Activated CD8-positive, alpha-beta memory T cell treated with anti-CD3 and anti-CD28 coated beads, Interleukin-2, amount 10 ng/mL, durations not matched to agents 7 days and 5 days (primary cell): ENCODE data around the gene PAQR9. TPM values are rescaled to one million over a fixed set of nuclear protein-coding genes. Genes with fewer than 3 reads are reported as not detected.

ENCODE experiments used
- ATAC-seq: fragments of 150-1000 bp; cut with Tn5 transposase; one replicate; pipeline ENCODE4 v1.10.0; 2021; ENCODE audit warnings: moderate library complexity
- CTCF ChIA-PET: fragments of 350-600 bp; sonication (Branson Sonifier 250); formaldehyde crosslinking; loops from one replicate; lab custom pipeline; 2021; ENCODE audit warnings: antibody characterized with exemption; lab: Charles Lee
- DNase-seq: peaks from one replicate; pipeline ENCODE4 v3.0.0-alpha.2; 2020
- H3K27ac Mint-ChIP-seq: one replicate; pipeline ENCODE4 v1.8.0; 2021; ENCODE audit warnings: mild to moderate bottlenecking, mixed read lengths
- H3K27me3 Mint-ChIP-seq: one replicate; pipeline ENCODE4 v1.8.0; 2021; ENCODE audit warnings: mixed read lengths
- H3K36me3 Mint-ChIP-seq: one replicate; pipeline ENCODE4 v1.8.0; 2021; ENCODE audit warnings: mild to moderate bottlenecking, mixed read lengths
- H3K4me1 Mint-ChIP-seq: one replicate; pipeline ENCODE4 v1.8.0; 2021; ENCODE audit warnings: mixed read lengths
- H3K4me3 Mint-ChIP-seq: one replicate; pipeline ENCODE4 v1.8.0; 2021; ENCODE audit warnings: mild to moderate bottlenecking, moderate library complexity, mixed read lengths
- H3K9me3 Mint-ChIP-seq: one replicate; pipeline ENCODE4 v1.8.0; 2022; ENCODE audit warnings: low read depth, mixed read lengths
- total RNA-seq, 2 experiments: library from RNA; stranded (reverse); gene quantifications; one replicate each; pipeline ENCODE4 v1.2.3, GENCODE V29; 2021

Gene PAQR9
- total RNA-seq, 2 experiments from 2014 or later: not detected

- no peaks in the 10 kb centered on the region for H3K9me3 Mint-ChIP-seq
- ATAC-seq: no peak
- no peak for DNase-seq
- peaks cover 4% of the 10 kb centered on the region for H3K27me3 Mint-ChIP-seq
- H3K36me3 Mint-ChIP-seq: peaks cover 2% of the 10 kb centered on the region
- CTCF ChIA-PET: interaction anchor here (4.6 kb wide), 1 partner anchor 10 kb away, joined by 24 read pairs; no protein-coding TSS in a partner anchor
- H3K4me3 Mint-ChIP-seq: no peak overlapping the region
- H3K27ac Mint-ChIP-seq: no peak overlapping the region
- peaks cover 26% of the 10 kb centered on the region for H3K4me1 Mint-ChIP-seq
Measured at GRCh38 chr3:142941373-142942123, 21.9 kb downstream of the PAQR9 start.

GRCh38 chr3:142940472-142940871, 23.0 kb downstream of the PAQR9 start:
- Mint-ChIP-seq H3K4me1 (peaks cover 22% of the 10 kb centered on the region), H3K36me3 (peaks cover 2% of the 10 kb centered on the region), H3K9me3 (no peaks in the 10 kb centered on the region), H3K4me3 (no peak overlapping the region), H3K27ac (no peak overlapping the region), H3K27me3 (no peaks in the 10 kb centered on the region)
- DNase-seq (no peak), ATAC-seq (peak; percentile 41)
- CTCF ChIA-PET: interaction anchor here (1.0 to 1.1 kb wide), 2 partner anchors 10 to 12 kb away, joined by 3 to 4 read pairs; no protein-coding TSS in a partner anchor

GRCh38 chr3:142940000-142940399, 23.5 kb downstream of the PAQR9 start:
- Mint-ChIP-seq H3K27ac (no peak overlapping the region), H3K4me3 (no peak overlapping the region), H3K9me3 (no peaks in the 10 kb centered on the region), H3K4me1 (peaks cover 17% of the 10 kb centered on the region), H3K27me3 (no peaks in the 10 kb centered on the region), H3K36me3 (peaks cover 2% of the 10 kb centered on the region)
- CTCF ChIA-PET: interaction anchor here (1.0 to 1.1 kb wide), 3 partner anchors 9 to 61 kb away, joined by 3 to 4 read pairs (median 3); no protein-coding TSS in a partner anchor
- DNase-seq (no peak), ATAC-seq (no peak)

GRCh38 chr3:142935963-142936362, 27.5 kb downstream of the PAQR9 start:
- Mint-ChIP-seq H3K27ac (no peak overlapping the region), H3K36me3 (no peaks in the 10 kb centered on the region), H3K4me3 (no peak overlapping the region), H3K27me3 (peaks cover 2% of the 10 kb centered on the region), H3K9me3 (no peaks in the 10 kb centered on the region), H3K4me1 (peaks cover 3% of the 10 kb centered on the region)
- CTCF ChIA-PET: interaction anchor here (1.6 kb wide), 1 partner anchor 65 kb away, joined by 7 read pairs; the partner anchor contains the start of gene U2SURP
- DNase-seq: no peak
- no peak for ATAC-seq

GRCh38 chr3:142934887-142935269, 28.6 kb downstream of the PAQR9 start:
- Mint-ChIP-seq H3K4me1 (no peaks in the 10 kb centered on the region), H3K27me3 (peaks cover 2% of the 10 kb centered on the region), H3K4me3 (no peak overlapping the region), H3K36me3 (no peaks in the 10 kb centered on the region), H3K27ac (no peak overlapping the region), H3K9me3 (no peaks in the 10 kb centered on the region)
- ATAC-seq (no peak), DNase-seq (no peak)
- CTCF ChIA-PET: interaction anchor here (1.6 kb wide), 1 partner anchor 66 kb away, joined by 7 read pairs; the partner anchor contains the start of gene U2SURP

- DNase-seq: no peak
- Mint-ChIP-seq H3K36me3 (no peaks in the 10 kb centered on the region), H3K9me3 (no peaks in the 10 kb centered on the region), H3K4me1 (no peaks in the 10 kb centered on the region), H3K27me3 (peaks cover 2% of the 10 kb centered on the region), H3K4me3 (no peak overlapping the region), H3K27ac (no peak overlapping the region)
- CTCF ChIA-PET: interaction anchor here (1.4 kb wide), 1 partner anchor 27 kb away, joined by 3 read pairs; no protein-coding TSS in a partner anchor
- ATAC-seq: no peak
Measured at GRCh38 chr3:142934128-142934886, 29.2 kb downstream of the PAQR9 start.

GRCh38 chr3:142931222-142931621, 32.3 kb downstream of the PAQR9 start:
- no peaks in the 10 kb centered on the region for H3K9me3 Mint-ChIP-seq
- no peak overlapping the region for H3K4me3 Mint-ChIP-seq
- peak; percentile 68 for DNase-seq
- no peak overlapping the region for H3K27ac Mint-ChIP-seq
- H3K36me3 Mint-ChIP-seq: no peaks in the 10 kb centered on the region
- CTCF ChIA-PET: interaction anchor here (1.0 to 3.4 kb wide), 8 partner anchors 9 to 122 kb away, joined by 3 to 24 read pairs (median 4); no protein-coding TSS in a partner anchor
- peaks cover 12% of the 10 kb centered on the region for H3K27me3 Mint-ChIP-seq
- ATAC-seq: peak; percentile 91
- H3K4me1 Mint-ChIP-seq: no peaks in the 10 kb centered on the region

- H3K9me3 Mint-ChIP-seq: no peaks in the 10 kb centered on the region
- no peaks in the 10 kb centered on the region for H3K4me1 Mint-ChIP-seq
- H3K36me3 Mint-ChIP-seq: no peaks in the 10 kb centered on the region
- no peak for ATAC-seq
- H3K27ac Mint-ChIP-seq: no peak overlapping the region
- H3K4me3 Mint-ChIP-seq: no peak overlapping the region
- no peak for DNase-seq
- H3K27me3 Mint-ChIP-seq: peaks cover 19% of the 10 kb centered on the region
- CTCF ChIA-PET: interaction anchor here (0.6 to 3.4 kb wide), 8 partner anchors 10 to 814 kb away, joined by 3 to 24 read pairs (median 3); no protein-coding TSS in a partner anchor
Measured at GRCh38 chr3:142930463-142930862, 33.0 kb downstream of the PAQR9 start.

- CTCF ChIA-PET: interaction anchor here (1.2 to 3.4 kb wide), 4 partner anchors 10 to 57 kb away, joined by 3 to 24 read pairs (median 8); no protein-coding TSS in a partner anchor
- Mint-ChIP-seq H3K27me3 (peaks cover 24% of the 10 kb centered on the region), H3K4me1 (no peaks in the 10 kb centered on the region), H3K4me3 (no peak overlapping the region), H3K27ac (no peak overlapping the region), H3K9me3 (no peaks in the 10 kb centered on the region), H3K36me3 (no peaks in the 10 kb centered on the region)
- ATAC-seq: no peak
- DNase-seq: no peak
Measured at GRCh38 chr3:142929890-142930289, 33.6 kb downstream of the PAQR9 start.

GRCh38 chr3:142929109-142929508, 34.4 kb downstream of the PAQR9 start:
- no peaks in the 10 kb centered on the region for H3K4me1 Mint-ChIP-seq
- H3K27me3 Mint-ChIP-seq: peaks cover 29% of the 10 kb centered on the region
- H3K36me3 Mint-ChIP-seq: no peaks in the 10 kb centered on the region
- no peak overlapping the region for H3K27ac Mint-ChIP-seq
- peak; percentile 72 for DNase-seq
- CTCF ChIA-PET: interaction anchor here (1.2 to 1.6 kb wide), 3 partner anchors 11 to 19 kb away, joined by 3 to 4 read pairs (median 4); no protein-coding TSS in a partner anchor
- peak; percentile 78 for ATAC-seq
- H3K9me3 Mint-ChIP-seq: no peaks in the 10 kb centered on the region
- H3K4me3 Mint-ChIP-seq: no peak overlapping the region

- Mint-ChIP-seq H3K27me3 (peaks cover 39% of the 10 kb centered on the region), H3K4me1 (no peaks in the 10 kb centered on the region), H3K36me3 (no peaks in the 10 kb centered on the region), H3K27ac (no peak overlapping the region), H3K4me3 (no peak overlapping the region), H3K9me3 (no peaks in the 10 kb centered on the region)
- CTCF ChIA-PET: interaction anchor here (1.2 to 1.5 kb wide), 2 partner anchors 60 to 98 kb away, joined by 3 read pairs; no protein-coding TSS in a partner anchor
- ATAC-seq (no peak), DNase-seq (no peak)
Measured at GRCh38 chr3:142926368-142926944, 37.0 kb downstream of the PAQR9 start.

GRCh38 chr3:142925140-142925539, 38.3 kb downstream of the PAQR9 start:
- Mint-ChIP-seq H3K27ac (no peak overlapping the region), H3K9me3 (no peaks in the 10 kb centered on the region), H3K27me3 (peaks cover 41% of the 10 kb centered on the region), H3K4me1 (no peaks in the 10 kb centered on the region), H3K4me3 (no peak overlapping the region), H3K36me3 (no peaks in the 10 kb centered on the region)
- no peak for DNase-seq
- CTCF ChIA-PET: no interaction called here
- no peak for ATAC-seq

GRCh38 chr3:142923694-142924093, 39.8 kb downstream of the PAQR9 start:
- Mint-ChIP-seq H3K4me1 (no peaks in the 10 kb centered on the region), H3K36me3 (no peaks in the 10 kb centered on the region), H3K9me3 (no peaks in the 10 kb centered on the region), H3K27me3 (peaks cover 50% of the 10 kb centered on the region), H3K4me3 (no peak overlapping the region), H3K27ac (no peak overlapping the region)
- CTCF ChIA-PET: no interaction called here
- DNase-seq (no peak), ATAC-seq (no peak)
